ENCODE measurements around the gene CYB5B.

Gene CYB5B

DNA sequence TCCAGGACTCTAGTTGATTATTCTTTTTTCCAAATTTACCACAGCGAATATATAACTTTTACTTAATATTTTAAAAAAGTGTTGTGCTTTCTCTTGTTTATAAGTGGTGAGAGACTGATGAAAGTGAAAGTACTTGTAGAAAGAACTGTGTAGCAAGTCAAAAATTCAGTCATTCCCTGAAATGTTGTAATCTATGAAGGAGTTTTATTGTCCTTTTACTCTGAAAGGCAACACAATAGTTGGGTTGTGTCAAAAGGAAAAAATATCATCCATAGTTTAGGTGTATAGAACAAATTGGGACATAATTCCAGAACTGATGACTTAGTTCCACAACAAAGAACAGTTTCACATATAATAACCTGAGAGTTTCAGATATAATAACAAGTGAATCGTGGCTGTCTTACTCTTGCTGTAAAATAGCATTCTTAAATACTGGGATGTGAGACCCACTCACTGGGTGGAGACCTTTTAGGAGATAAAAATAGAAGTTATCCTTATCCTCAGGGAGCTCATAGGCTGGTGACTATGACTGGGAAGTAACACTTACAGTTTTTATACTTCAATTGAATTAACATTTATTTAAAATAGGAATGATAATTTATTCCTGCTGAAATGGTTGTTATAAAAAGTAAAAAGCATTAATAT is 20.6 kb downstream of the CYB5B start:
- DNase-seq (ENCODE audit: low read depth in 3 of 3): no peak

DNA sequence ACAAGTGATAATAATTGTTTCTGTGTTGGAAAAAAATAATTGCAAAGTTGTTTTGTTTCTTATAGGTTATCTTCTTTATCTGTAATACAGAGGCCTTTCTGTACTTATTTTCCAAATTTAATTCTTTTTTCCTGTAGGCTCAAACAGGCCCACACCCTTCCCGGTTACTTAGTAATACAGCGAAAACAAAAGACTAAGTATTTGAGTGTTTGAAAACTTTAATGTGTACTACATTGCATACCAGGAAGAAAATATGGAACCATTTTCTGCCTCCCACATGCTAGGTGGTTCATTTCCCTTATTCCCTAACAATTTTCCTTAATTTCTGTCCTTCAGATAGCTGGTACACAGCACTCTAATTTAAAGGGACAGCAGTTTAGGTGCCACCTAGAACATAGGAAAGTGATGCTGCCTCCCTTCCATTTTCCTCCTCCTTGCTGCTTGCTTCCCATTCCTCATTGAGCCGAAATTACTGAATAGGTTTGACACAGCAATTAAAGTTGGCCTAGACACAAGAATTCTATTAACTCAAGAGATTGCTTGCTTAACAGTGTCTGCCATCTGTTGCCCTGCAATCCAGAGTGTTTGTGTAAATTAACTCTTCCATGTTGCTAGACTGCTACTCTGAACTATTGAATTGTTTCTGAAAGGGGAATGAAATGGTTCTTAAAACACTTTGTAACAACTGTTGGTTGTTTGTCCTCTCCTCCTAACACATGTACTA is 24.2 kb downstream of the CYB5B start:
- no peak for DNase-seq (ENCODE audit: low read depth in 3 of 3)

DNA sequence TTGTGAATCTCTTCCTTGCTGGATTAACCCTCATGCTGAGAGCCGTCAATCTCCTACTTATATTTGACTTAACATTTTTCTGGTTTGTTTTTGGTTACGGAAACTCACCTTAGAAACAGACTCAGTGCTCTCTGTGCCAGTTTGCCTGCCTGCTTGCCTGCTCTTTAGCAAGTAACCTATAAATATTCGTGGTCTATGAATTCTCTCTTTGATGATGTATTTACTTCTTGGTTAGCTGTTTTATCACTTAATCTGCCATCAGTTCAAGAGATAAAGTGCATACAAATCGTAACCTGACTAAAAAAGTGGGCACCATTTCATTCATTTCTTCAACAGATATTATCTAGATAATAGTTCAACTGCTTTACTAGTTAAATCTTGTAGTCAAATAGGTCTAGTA is 26.7 kb downstream of the CYB5B start:
- DNase-seq (ENCODE audit: low read depth in 3 of 3): no peak

DNA sequence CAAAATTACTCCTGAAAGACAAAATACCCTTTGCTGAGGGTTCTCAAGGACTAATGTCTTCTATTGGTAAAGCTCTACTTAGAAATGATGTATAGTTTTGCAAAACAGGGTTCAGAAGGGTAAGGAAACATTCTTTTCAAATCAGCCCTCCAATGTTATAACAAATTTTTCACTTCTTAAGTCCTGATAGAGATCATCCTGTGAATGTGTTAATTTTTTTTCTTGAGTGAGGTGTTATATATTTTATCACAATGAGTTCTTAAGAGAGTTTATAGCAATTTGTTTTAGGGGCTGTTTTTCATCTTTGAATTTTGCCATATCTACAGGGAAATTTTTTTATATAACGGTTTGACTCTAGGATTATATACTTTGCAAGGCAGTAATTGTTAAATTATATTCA is 29.5 kb downstream of the CYB5B start:
- no peak for DNase-seq (ENCODE audit: low read depth in 3 of 3)

DNA sequence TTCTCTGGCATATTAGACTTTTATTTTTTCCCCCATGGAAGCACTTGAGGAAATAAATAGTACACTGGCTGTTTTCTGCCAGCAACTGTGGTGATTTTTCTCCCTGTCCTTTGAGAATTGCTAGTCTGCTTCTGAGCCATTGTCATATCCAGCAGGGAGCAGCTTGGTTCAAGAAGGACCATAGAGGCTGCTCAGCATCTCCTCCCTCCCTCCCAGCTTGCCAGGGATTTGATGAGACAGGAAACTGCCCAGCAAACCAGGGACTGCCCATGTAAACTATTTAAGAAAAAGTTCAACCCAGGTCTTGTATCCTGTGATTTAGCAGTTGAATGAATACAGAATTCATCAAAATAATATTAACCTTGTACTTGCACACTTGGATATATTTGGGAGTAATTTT is 39.5 kb downstream of the CYB5B start:
- DNase-seq (ENCODE audit: low read depth in 3 of 3): no peak

DNA sequence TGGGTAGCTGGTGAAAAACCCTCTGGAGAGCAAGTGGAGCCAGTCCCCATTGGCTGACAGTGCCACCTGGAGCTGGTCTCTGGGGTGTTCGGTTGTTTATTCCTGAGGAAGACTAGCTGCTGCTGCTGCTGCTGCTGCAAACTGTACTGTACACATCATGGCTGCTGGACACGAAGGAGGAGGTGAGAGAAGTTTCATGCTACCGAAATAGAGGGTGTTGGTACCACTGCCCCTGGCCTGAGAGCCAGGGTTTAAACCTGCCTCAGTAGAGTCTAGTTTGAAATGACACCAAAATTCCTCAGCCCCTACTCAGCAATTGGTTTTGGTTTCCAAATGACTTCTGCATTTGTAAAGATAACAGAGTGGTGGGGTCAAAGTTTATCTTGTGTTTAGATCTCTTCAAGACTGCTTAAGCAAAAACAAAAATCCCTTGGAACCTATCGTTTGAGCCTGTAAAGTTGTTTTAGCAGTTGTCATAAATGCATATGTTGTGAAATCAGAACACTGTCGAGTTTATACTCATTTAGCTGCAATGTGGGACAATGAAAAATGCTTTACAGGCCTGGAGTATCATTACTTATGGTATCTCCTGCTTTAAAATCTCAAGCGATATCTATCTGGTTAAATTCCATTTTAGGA is 40.8 kb downstream of the CYB5B start:
- no peak for DNase-seq (ENCODE audit: low read depth in 3 of 3)

DNA sequence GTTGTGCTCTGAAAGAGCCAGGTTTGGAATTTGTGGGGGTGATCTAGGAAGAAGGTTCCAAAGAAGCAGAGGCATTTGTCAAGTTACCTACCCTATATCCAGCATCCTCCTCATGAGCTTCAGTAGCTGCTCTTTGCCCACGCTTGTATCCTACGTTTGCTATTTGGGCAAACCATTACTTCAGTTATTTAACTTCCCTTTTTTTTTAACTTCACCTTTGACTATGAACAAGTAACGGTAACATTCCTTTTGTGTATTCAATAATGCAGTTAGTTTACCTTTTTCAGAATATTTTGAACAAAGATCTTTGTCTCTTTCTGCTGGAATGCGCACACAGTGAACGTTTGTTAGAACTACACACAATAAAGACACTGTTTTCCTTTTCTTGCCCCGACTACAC is 41.5 kb downstream of the CYB5B start:
- DNase-seq (ENCODE audit: low read depth in 3 of 3): no peak

DNA sequence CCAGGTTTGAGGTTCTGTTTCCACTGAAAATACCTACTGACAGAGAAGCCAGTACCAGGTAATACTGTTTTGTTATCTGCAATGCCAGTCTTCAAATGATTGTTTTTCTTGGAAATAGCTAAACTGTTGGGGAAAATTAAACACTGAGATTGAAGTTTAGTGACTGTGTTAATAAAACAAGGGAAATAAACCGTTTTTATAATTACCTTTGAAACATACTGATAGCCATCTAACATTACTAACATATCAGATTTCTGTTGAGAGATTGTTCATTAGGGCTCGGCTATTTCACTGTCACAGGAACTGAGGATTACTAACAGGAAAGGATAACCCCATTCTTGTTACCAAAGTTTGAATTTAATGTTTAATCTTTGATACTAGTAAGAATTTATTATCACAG is 42.1 kb downstream of the CYB5B start:
- DNase-seq (ENCODE audit: low read depth in 3 of 3): no peak

DNA sequence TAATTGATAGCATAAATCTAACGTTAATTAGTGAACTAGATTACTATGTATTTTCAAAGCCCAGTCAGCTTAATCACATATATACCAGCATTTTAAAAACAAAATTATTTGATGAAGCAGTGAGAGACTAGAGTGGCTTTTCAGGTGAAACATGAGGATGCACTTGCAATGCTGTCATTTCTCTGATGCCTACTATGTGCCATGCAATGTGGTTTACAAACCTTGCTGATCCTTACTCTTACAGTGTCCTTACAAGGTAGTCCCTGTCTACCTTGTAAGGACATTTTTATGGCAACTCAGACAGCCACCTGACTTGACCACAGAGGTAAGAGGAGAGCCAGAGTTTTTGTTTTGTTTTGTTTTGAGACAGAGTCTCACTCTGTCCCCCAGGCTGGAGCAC is 42.7 kb downstream of the CYB5B start:
- no peak for DNase-seq (ENCODE audit: low read depth in 3 of 3)

DNA sequence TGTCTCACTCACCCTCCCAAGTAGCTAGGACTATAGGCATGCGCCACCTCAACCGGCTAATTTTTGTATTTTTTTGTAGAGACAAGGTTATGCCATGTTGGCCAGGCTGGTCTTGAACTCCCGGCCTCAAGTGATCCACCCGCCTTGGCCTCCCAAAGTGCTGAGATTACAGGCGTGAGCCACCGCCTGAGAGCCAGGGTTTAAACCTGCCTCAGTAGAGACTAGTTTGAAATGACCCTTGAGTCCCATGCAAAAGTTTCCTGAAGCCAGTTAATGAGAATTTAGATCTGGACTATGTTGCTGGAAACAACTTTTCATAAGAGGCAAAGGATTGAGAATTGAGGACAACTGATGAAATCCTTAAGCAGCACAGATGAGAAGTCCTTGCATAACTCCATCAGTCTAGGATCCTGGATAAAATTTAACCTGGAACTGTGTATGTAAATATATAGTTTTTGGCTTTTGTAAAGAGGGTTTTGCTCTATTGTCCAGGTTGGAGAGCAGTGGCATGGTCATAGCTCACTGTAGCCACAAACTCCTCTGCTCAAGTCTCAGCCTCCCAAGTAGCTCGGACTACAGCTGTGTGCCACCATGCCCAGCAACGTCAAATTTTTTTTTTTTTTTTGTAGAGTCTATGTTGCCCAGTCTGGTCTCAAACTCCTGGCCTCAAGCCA is 43.2 kb downstream of the CYB5B start:
- DNase-seq (ENCODE audit: low read depth in 3 of 3): no peak

DNA sequence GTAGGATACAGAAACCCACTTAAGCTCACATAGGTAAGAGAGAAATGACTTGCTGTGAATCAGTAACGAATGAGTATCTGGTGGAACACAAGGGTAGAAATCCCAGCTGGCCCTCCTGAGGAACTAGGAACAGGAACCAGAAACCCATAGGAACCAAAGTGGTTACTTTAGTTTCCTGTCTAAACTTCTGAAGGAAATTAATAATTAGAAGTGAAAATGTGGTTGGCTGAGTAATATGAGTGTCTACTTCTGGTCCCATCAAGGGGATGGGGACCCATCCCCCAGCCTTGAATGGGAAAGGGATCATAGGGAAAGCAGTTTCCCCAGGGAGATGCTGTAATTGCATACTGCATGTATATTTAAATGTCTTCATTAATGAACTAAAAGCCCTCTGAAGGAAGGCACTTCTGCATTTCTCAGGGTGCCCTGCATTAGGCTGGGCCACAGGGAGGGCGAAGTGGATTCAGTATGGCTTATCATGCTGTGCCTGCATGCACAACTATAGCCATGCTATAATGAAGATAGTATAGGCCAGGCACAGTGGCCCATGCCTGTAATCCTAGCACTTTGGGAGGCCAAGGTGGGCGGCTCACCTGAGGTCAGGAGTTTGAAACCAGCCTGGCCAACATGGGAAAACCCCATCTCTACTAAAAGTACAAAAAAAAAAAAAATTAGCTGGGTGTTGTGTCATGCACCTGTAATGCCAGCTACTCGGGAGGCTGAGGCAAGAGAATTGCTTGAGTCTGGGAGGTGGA is 45.6 kb downstream of the CYB5B start:
- DNase-seq (ENCODE audit: low read depth in 3 of 3): peak in 1 of 3 donors; percentile 21

DNA sequence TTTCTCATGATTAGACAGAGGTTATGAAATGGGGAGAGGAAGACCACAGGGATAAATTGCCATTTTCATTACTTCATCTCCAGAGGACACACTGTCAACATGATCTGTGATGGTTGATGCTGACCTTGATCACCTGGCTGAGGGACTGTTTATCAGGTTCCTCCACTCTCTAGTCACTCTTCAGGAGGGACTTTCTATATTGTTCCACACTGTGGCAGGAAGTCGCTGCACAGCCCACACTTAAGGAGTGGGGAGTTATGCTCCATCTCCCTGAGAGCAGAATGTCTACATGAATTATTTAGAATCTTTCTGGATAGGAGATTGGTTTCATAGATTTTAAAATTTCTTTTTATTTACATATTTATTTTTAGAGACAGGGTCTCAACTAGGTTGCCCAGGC is 46.7 kb downstream of the CYB5B start:
- no peak for DNase-seq (ENCODE audit: low read depth in 3 of 3)

DNA sequence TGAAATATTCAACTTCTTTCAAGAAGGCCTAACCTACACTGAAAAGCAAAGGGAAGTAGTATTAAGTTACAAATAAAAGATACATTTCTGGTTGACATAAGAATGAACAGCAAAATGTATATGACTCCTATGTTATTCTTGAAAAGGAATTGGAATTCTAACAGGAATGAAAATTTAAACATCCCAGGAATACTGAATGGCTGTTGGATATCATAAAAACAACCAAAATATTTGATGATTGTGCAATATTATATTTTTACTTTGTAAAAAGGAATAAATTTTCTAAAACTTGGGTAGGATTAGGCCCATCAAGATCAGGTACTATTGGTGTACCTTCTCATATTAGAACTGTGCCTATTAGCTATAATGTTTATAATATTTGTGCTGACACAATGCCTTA is 50.0 kb downstream of the CYB5B start:
- no peak for DNase-seq (ENCODE audit: low read depth in 3 of 3)

DNA sequence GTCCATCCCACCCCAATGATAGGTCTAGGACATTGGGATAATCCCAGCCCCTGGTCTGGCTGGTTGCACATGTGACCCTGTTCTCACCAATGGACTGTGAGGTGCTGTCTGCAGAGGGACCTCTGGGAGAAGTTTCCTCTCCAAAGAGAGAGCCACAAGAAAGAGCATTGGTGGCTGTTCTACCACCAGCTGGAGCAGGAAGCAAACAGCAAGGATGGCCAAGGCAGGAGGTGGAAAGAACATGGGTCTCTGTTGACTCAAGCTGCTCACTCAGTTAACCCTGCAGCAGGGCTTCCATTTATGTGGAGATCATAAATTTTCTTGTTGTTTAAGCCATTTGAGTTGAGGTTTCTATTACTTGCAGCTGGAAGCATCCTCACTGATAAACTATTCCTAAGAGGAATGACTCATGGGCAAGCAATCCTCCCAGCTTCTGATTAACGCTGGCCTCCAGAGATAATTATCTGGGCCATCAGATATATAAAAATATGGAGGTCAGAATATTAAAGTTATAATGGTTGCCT is 52.6 kb downstream of the CYB5B start:
- DNase-seq (ENCODE audit: low read depth in 3 of 3): no peak

DNA sequence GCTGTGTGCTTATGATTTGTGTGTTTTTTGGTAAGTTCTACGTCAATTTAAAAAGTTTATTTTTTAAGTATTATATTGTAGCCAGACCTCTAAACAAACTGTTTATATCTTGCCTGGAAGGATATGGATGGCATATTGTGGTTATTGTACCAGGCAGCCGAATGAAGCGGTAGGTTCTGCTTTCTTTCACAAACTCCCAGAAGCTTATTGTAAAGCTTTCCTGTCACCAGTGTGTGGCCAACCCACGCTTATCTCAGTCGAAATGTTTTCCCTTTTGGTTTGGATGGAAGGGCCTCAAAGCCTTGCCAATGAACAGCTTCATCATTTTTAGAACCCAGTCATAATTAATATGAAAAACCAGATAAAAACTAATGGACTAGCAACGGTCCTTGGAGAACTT is 53.1 kb downstream of the CYB5B start:
- no peak for DNase-seq (ENCODE audit: low read depth in 3 of 3)

DNA sequence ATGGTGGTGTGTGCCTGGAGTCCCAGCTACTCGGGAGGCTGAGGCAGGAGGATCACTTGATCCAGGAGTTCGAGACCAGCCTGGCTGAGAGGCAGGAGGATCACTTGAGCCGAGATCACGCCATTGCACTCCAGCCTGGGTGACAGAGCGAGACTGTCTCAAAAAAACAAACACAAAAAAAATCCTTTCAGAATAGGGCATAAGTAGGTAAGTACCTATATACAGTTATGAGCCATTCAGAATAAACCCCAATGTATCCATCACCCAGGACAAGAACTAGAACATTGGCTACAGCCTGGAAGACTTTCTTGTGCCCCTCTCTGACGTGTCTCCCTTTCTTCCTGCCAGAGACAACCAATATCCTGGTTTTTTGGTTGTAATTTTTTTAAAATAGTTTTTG is 54.3 kb downstream of the CYB5B start:
- DNase-seq (ENCODE audit: low read depth in 3 of 3): no peak

DNA sequence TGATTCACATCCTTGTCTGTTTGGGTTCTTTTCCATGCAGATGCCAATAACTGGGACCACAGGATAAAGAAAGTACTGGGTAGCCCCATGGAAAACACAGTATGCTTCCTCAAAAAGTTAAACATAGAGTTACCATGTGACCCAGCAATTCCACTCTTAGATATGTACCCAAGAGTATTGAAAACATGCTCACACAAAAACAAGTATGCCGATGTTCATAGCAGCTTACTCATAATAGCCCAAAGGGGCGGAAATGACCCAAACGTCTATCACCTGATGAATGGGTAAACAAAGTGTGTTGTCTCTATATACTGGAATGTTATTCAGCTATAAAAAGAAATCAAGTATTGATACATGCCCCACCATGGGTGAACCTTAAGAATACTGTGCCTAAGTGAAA is 55.4 kb downstream of the CYB5B start:
- DNase-seq (ENCODE audit: low read depth in 3 of 3): no peak

DNA sequence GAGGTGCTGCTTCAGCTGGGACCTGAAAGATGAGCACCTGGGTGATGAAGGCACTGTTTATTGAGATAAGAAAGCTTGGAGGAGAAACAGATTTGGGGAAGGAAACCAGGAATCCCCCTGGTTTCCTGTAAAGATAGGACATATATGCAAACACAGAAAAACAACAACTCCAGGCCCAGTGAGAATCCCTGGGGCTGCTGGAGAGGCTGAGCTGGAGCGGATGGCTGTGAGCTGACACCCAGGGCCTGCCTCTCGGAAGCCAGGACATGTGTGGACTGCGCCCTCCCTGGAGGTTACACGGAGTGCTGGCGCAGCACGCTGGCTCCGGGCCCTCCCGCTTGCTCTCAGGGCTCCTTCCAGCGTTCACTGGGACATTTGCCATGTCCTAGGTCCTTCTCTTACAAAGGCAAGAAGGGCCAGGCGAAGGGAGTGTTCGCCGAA is 57.5 kb downstream of the CYB5B start:
- no peak for DNase-seq (ENCODE audit: low read depth in 3 of 3)

DNA sequence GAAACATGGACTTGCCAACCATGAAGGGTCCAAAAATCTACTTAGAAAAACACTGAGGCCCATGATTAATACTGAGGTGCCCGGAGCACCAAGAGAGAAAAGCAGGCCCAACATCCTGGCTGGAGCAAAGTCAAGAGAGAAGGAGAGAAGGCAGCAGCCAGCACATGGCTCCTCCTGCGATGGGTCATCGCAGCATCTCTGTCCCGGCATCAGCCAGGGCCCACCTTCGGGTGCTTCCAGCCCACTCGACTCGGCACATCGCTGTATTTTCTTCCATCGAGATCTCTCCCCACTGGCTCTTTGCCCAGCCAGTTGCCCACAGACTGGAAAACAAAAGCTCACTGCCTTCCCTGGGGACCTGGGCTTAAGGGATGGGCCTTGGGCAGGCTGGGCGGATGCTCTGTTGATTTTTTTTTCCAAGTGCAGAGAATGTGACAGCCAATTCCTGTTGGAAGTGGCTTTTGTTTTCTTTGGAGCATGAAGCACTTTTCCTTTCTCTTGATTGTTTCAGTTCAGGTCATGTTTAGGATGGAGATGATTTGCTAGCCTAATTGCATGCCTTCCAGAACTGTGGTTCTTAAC is 58.1 kb downstream of the CYB5B start:
- DNase-seq (ENCODE audit: low read depth in 3 of 3): no peak

DNA sequence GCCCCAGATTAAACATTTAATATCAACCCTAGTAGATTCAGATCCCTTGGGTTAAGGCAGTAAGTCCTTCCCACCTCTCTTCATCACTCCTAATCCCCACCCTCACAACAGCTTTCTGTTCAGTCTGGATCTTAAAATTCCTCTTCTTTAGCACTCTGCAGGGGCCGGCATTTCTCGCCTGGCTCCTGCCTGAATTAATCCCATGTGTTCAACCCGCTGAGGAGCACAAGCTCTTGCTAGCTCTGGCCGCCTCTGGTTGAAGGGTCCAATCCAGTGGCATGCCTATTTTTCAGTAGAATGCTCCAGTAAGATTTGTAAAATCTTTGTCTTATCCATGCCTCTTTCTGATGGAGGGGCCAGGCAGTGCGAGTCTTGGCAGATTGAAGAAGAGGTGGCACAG is 59.2 kb downstream of the CYB5B start:
- no peak for DNase-seq (ENCODE audit: low read depth in 3 of 3)

DNA sequence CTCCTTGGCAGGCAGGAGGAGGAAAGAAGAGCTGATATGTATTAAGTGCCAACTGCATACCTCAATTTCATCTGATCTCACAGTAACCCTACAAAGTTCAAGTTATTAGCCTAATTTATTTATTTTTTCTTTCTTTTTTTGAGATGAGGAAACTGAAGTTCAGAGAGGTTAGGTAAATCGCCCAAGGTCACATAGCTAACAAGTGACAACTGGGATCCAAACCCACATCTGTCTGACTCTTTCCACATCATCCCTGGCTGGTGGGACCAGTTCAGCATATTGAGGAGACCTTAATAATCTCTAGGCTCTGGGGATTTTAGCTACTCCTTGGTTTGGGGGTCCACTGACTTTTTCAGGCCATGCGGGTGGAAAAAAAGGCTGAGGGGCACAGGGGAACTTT is 60.9 kb downstream of the CYB5B start:
- DNase-seq (ENCODE audit: low read depth in 3 of 3): no peak
